GM23338 (cell line): ENCODE measurements around the gene NANOS2. TPM values are rescaled to one million over a fixed set of nuclear protein-coding genes. Genes with fewer than 3 reads are reported as not detected.
"Not testable (repeated sequence)": the region's sequence is repeated elsewhere in the genome, so short reads cannot be mapped to it uniquely, and the experiment has no call there.

ENCODE experiments used
- ATAC-seq: fragments of 200-7000 bp; cut with Tn5 transposase; 3 replicates; pipeline ENCODE4 v1.9.1; 2020
- DNase-seq: peaks from one replicate; pipeline ENCODE4 v3.0.0-alpha.2; 2015; ENCODE audit warnings: low spot score
- H2AFZ ChIP-seq: fragments of 200-600 bp; sonication (generic); 2 replicates; pipeline ENCODE4 v1.8.0; 2016; ENCODE audit warnings: antibody characterized with exemption, mild to moderate bottlenecking, moderate library complexity
- H3F3A ChIP-seq: fragments of 200-600 bp; sonication (generic); replicated peaks from 2 replicates; pipeline ENCODE4 v1.8.0; 2017; ENCODE audit warnings: antibody characterized with exemption, mixed run types, low read depth
- H3K27ac ChIP-seq: fragments of 200-600 bp; sonication (generic); 2 replicates; pipeline ENCODE4 v1.6.1; 2016; ENCODE audit warnings: low read depth
- H3K27me3 ChIP-seq: fragments of 200-600 bp; sonication (generic); 2 replicates; pipeline ENCODE4 v1.8.0; 2016; ENCODE audit warnings: mild to moderate bottlenecking, mixed run types, moderate library complexity; ENCODE audit not compliant: insufficient read depth
- H3K36me3 ChIP-seq: fragments of 200-600 bp; sonication (generic); 2 replicates; pipeline ENCODE4 v1.8.0; 2016; ENCODE audit warnings: mild to moderate bottlenecking; ENCODE audit not compliant: insufficient read depth
- H3K4me1 ChIP-seq: fragments of 200-600 bp; sonication (generic); 2 replicates; pipeline ENCODE4 v1.8.0; 2016; ENCODE audit warnings: mild to moderate bottlenecking, moderate library complexity; ENCODE audit not compliant: insufficient read depth
- H3K4me2 ChIP-seq: fragments of 200-600 bp; sonication (generic); 2 replicates; pipeline ENCODE4 v1.7.1; 2017; ENCODE audit warnings: mixed run types
- H3K4me3 ChIP-seq: fragments of 200-600 bp; sonication (generic); 2 replicates; pipeline ENCODE4 v1.6.1; 2016; ENCODE audit warnings: mixed run types
- H3K79me2 ChIP-seq: fragments of 200-600 bp; sonication (generic); replicated peaks from 2 replicates; pipeline ENCODE4 v1.8.0; 2017; ENCODE audit warnings: mild to moderate bottlenecking; ENCODE audit not compliant: insufficient read depth
- H3K9me2 ChIP-seq: fragments of 200-600 bp; sonication (generic); 2 replicates; pipeline ENCODE4 v1.8.0; 2017; ENCODE audit not compliant: insufficient read depth
- H4K20me1 ChIP-seq: fragments of 200-600 bp; sonication (generic); replicated peaks from 2 replicates; pipeline ENCODE4 v1.8.0; 2017; ENCODE audit warnings: mild to moderate bottlenecking; ENCODE audit not compliant: insufficient read depth
- H3K27ac Mint-ChIP-seq: 2 replicates; pipeline ENCODE4 v1.8.0; 2020; ENCODE audit warnings: inconsistent platforms, mild to moderate bottlenecking, moderate library complexity, mixed read lengths
- H3K27me3 Mint-ChIP-seq: 3 replicates; pipeline ENCODE4 v1.8.0; 2022; ENCODE audit warnings: low read depth, mild to moderate bottlenecking, moderate library complexity, mixed read lengths, inconsistent platforms; ENCODE audit not compliant: insufficient read depth, poor library complexity
- H3K36me3 Mint-ChIP-seq: 3 replicates; pipeline ENCODE4 v1.8.0; 2021; ENCODE audit warnings: low read depth, mild to moderate bottlenecking, inconsistent platforms, moderate library complexity, mixed read lengths
- H3K4me1 Mint-ChIP-seq: 3 replicates; pipeline ENCODE4 v1.8.0; 2020; ENCODE audit warnings: mild to moderate bottlenecking, inconsistent platforms, mixed read lengths
- H3K4me3 Mint-ChIP-seq: 3 replicates; pipeline ENCODE4 v1.8.0; 2021; ENCODE audit warnings: moderate library complexity, mild to moderate bottlenecking, inconsistent platforms, mixed read lengths
- H3K9me3 Mint-ChIP-seq: 3 replicates; pipeline ENCODE4 v1.8.0; 2020; ENCODE audit warnings: moderate library complexity, mild to moderate bottlenecking, inconsistent platforms, mixed read lengths
- EZH2 ChIP-seq: fragments of 200-600 bp; sonication (generic); IDR thresholded peaks from one replicate; pipeline ENCODE4 v1.8.0; 2017; ENCODE audit warnings: antibody characterized with exemption, mild to moderate bottlenecking, low read depth; ENCODE audit not compliant: unreplicated experiment
- EZH2phosphoT487 ChIP-seq: fragments of 200-600 bp; sonication (generic); IDR thresholded peaks from one replicate; pipeline ENCODE4 v1.8.1; 2018; ENCODE audit warnings: antibody characterized with exemption; ENCODE audit not compliant: unreplicated experiment
- NANOG ChIP-seq: IDR thresholded peaks from 2 replicates; pipeline ENCODE4 v1.6.1; 2016; ENCODE audit warnings: antibody characterized with exemption, borderline replicate concordance
- POLR2AphosphoS5 ChIP-seq: IDR thresholded peaks from 2 replicates; pipeline ENCODE4 v1.6.1; 2016; ENCODE audit warnings: antibody characterized with exemption, low read depth
- REST ChIP-seq: IDR thresholded peaks from one replicate; pipeline ENCODE4 v1.6.1; 2018; ENCODE audit warnings: antibody characterized with exemption; ENCODE audit not compliant: unreplicated experiment
- STAT1 ChIP-seq: IDR thresholded peaks from one replicate; pipeline ENCODE4 v1.6.1; 2016; ENCODE audit warnings: antibody characterized with exemption; ENCODE audit not compliant: unreplicated experiment
- polyA plus RNA-seq: library from polyadenylated mRNA; unstranded; fragments of >200 nt; fragmentation: Nextera tagmentation; extraction: Ambion mirVana; gene quantifications from 2 replicates; pipeline ENCODE4 v1.2.1, GENCODE V29; 2016
- total RNA-seq: library from RNA; depleted of rRNA; stranded (reverse); fragments of >200 nt; shearing (Covaris generic); gene quantifications from 2 replicates; pipeline ENCODE4 v1.2.3, GENCODE V29; 2014
- TF ChIP-seq, protein P1 (sequence below), 2 experiments: fragments of 200-600 bp in 1 of 2; sonication (generic) in 1 of 2; conservative IDR thresholded peaks; 2 replicates each; pipeline versions ENCODE4 v1.5.1 to v1.6.1; 2016 to 2017; ENCODE audit warnings: antibody characterized with exemption in 2 of 2, low read depth in 2 of 2, mild to moderate bottlenecking in 2 of 2, moderate library complexity in 1 of 2
- TF ChIP-seq, protein P2 (sequence below): IDR thresholded peaks from 2 replicates; pipeline ENCODE4 v1.6.1; 2016; ENCODE audit warnings: antibody characterized with exemption

The NANOS2 gene
- total and polyA plus RNA-seq, 2 experiments from 2014 or later = 0.11 to 0.14 TPM

DNA sequence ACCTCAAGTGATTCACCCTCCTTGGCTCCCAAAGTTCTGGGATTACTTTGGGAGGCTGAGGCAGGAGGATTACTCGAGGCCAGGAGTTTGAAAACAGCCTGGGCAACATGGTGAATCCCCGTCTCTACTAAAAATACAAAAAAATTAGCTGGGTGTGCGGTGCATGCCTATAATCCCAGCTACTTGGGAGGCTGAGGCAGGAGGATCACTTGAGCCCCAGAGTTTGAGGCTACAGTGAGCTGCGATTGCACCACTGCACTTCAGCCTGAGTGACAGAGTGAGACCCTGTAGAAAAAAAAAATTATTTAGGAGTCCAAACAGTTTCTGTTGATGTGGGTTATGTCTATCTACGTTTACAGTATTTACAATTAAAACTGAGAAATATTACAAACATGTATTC, 43.8 kb downstream of the NANOS2 start:
- Histone ChIP-seq H2AFZ (no peak overlapping the region), H3K36me3 (no peaks in the 10 kb centered on the region), H3K4me2 (no peak overlapping the region), H3K27me3 (no peaks in the 10 kb centered on the region), H3K4me3 (no peak overlapping the region), H3K79me2 (peaks cover 32% of the 10 kb centered on the region), H3K27ac (no peak overlapping the region), H4K20me1 (peaks cover 5% of the 10 kb centered on the region; the same call in 1 of the 2 replicates), H3F3A (peaks cover 6% of the 10 kb centered on the region; the same call in 1 of the 2 replicates), H3K4me1 (peaks cover 17% of the 10 kb centered on the region), H3K9me2 (0 out of 2 replicates have a peak, but pooled peaks cover 4% of the 10 kb centered on the region)
- Mint-ChIP-seq H3K36me3 (peaks cover 20% of the 10 kb centered on the region), H3K9me3 (no peaks in the 10 kb centered on the region), H3K4me3 (no peak overlapping the region), H3K27ac (no peak overlapping the region), H3K27me3 (peaks cover 16% of the 10 kb centered on the region), H3K4me1 (peaks cover 34% of the 10 kb centered on the region)
- TF ChIP-seq REST (no peak), EZH2 (no peak), EZH2phosphoT487 (no peak), POLR2AphosphoS5 (no peak), STAT1 (no peak), NANOG (no peak)
- TF ChIP-seq, protein P1, sequence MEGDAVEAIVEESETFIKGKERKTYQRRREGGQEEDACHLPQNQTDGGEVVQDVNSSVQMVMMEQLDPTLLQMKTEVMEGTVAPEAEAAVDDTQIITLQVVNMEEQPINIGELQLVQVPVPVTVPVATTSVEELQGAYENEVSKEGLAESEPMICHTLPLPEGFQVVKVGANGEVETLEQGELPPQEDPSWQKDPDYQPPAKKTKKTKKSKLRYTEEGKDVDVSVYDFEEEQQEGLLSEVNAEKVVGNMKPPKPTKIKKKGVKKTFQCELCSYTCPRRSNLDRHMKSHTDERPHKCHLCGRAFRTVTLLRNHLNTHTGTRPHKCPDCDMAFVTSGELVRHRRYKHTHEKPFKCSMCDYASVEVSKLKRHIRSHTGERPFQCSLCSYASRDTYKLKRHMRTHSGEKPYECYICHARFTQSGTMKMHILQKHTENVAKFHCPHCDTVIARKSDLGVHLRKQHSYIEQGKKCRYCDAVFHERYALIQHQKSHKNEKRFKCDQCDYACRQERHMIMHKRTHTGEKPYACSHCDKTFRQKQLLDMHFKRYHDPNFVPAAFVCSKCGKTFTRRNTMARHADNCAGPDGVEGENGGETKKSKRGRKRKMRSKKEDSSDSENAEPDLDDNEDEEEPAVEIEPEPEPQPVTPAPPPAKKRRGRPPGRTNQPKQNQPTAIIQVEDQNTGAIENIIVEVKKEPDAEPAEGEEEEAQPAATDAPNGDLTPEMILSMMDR (conservative IDR thresholded peaks at IDR 0.05; ENCODE audit: low read depth in 2 of 2) = no peak
- TF ChIP-seq, protein P2, sequence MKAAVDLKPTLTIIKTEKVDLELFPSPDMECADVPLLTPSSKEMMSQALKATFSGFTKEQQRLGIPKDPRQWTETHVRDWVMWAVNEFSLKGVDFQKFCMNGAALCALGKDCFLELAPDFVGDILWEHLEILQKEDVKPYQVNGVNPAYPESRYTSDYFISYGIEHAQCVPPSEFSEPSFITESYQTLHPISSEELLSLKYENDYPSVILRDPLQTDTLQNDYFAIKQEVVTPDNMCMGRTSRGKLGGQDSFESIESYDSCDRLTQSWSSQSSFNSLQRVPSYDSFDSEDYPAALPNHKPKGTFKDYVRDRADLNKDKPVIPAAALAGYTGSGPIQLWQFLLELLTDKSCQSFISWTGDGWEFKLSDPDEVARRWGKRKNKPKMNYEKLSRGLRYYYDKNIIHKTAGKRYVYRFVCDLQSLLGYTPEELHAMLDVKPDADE = no peak
- ATAC-seq = no peak
- DNase-seq = no peak

DNA sequence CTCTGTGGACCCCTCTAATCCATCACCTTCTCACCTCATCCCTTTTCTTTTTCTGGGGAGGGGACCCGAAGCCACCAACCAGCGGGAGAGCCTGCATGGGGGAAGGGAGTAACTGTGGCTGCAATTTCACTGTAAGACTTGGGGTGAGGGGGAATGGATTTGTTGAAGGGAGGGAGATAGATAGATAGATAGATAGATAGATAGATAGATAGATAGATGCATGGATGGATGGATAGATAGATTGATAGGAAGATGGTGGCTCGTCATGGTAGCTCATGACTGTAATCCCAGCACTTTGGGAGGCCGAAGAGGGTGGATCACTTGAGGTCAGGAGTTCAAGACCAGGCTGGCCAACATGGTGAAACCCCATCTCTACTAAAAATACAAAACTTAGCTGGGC, 47.3 kb downstream of the NANOS2 start:
- H3K27me3 ChIP-seq, H3K36me3 Mint-ChIP-seq, H3F3A ChIP-seq, ATAC-seq, H2AFZ ChIP-seq, H3K9me3 Mint-ChIP-seq, H3K4me3 Mint-ChIP-seq, H3K9me2 ChIP-seq, H3K27ac Mint-ChIP-seq, H3K36me3 ChIP-seq, H3K4me3 ChIP-seq, H3K27ac ChIP-seq, DNase-seq, H4K20me1 ChIP-seq: not testable (repeated sequence)
- peak overlapping the region; percentile 96; the same call in 1 of the 2 replicates for H3K4me2 ChIP-seq
- H3K4me1 ChIP-seq = peaks cover 24% of the 10 kb centered on the region
- Mint-ChIP-seq H3K4me1 (peaks cover 33% of the 10 kb centered on the region), H3K27me3 (peaks cover 30% of the 10 kb centered on the region)
- H3K79me2 ChIP-seq = peaks cover 49% of the 10 kb centered on the region
